GM13977 (cell line): ENCODE measurements around the gene CHST11.

Experiments used
- DNase-seq: peaks from one replicate; pipeline ENCODE4 v3.0.0; 2012; ENCODE audit warnings: low spot score
- CTCF ChIP-seq: IDR thresholded peaks from 2 replicates; pipeline ENCODE4 v1.5.1; 2012; ENCODE audit warnings: mild to moderate bottlenecking, control low read depth; ENCODE audit not compliant: insufficient read depth; ENCODE audit errors: extremely low read depth, missing control alignments
- in situ Hi-C: fragments of 300-500 bp; cut with MboI; formaldehyde crosslinking; loops from one replicate; pipeline ENCODE4 v1.12.0; 2022; ENCODE audit warnings: low sequenced_read_pairs, low pct_unique_long_range_greater_than_20kb, mixed read lengths, inconsistent platforms; ENCODE audit not compliant: unreplicated experiment

The CHST11 gene

GRCh38 chr12:104598342-104599271 lies 141.9 kb downstream of the CHST11 start:
- TF ChIP-seq CTCF, result no peak
- no peak for DNase-seq
- in situ Hi-C loops, result no loop called here

GRCh38 chr12:104599272-104600035 lies 142.7 kb downstream of the CHST11 start:
- DNase-seq, result no peak
- TF ChIP-seq CTCF, result no peak
- in situ Hi-C loops, result no loop called here

GRCh38 chr12:104600036-104600712 lies 143.4 kb downstream of the CHST11 start:
- no peak for DNase-seq
- in situ Hi-C loops, result no loop called here
- TF ChIP-seq CTCF, result no peak

GRCh38 chr12:104600790-104601739 lies 144.3 kb downstream of the CHST11 start:
- no peak for TF ChIP-seq CTCF
- DNase-seq, result no peak
- in situ Hi-C loops, result no loop called here

- in situ Hi-C loops, result no loop called here
- no peak for DNase-seq
Observed at GRCh38 chr12:104602406-104602805, 145.7 kb downstream of the CHST11 start.

More at GRCh38 chr12:104602406-104602805, 145.7 kb downstream of the CHST11 start:
- no peak for TF ChIP-seq CTCF
